Activated naive CD4-positive, alpha-beta T cell treated with anti-CD3 and anti-CD28 coated beads, Interleukin-2, amount 50 U/mL, for 24 hours (primary cell): ENCODE results near the gene ACSM4.
"Not testable (repeated sequence)": the region's sequence is repeated elsewhere in the genome, so short reads cannot be mapped to it uniquely, and the experiment has no call there.

ENCODE experiments used
- H3K27ac Mint-ChIP-seq: one replicate; pipeline ENCODE4 v1.8.0; 2021; ENCODE audit warnings: mild to moderate bottlenecking, mixed read lengths
- H3K27me3 Mint-ChIP-seq: one replicate; pipeline ENCODE4 v1.8.0; 2021; ENCODE audit warnings: mixed read lengths
- H3K36me3 Mint-ChIP-seq: one replicate; pipeline ENCODE4 v1.8.0; 2021; ENCODE audit warnings: mixed read lengths
- H3K4me1 Mint-ChIP-seq: one replicate; pipeline ENCODE4 v1.8.0; 2021; ENCODE audit warnings: mixed read lengths
- H3K4me3 Mint-ChIP-seq: one replicate; pipeline ENCODE4 v1.8.0; 2021; ENCODE audit warnings: mild to moderate bottlenecking, mixed read lengths
- H3K9me3 Mint-ChIP-seq: one replicate; pipeline ENCODE4 v1.8.0; 2021; ENCODE audit warnings: mixed read lengths

Gene ACSM4, protein sequence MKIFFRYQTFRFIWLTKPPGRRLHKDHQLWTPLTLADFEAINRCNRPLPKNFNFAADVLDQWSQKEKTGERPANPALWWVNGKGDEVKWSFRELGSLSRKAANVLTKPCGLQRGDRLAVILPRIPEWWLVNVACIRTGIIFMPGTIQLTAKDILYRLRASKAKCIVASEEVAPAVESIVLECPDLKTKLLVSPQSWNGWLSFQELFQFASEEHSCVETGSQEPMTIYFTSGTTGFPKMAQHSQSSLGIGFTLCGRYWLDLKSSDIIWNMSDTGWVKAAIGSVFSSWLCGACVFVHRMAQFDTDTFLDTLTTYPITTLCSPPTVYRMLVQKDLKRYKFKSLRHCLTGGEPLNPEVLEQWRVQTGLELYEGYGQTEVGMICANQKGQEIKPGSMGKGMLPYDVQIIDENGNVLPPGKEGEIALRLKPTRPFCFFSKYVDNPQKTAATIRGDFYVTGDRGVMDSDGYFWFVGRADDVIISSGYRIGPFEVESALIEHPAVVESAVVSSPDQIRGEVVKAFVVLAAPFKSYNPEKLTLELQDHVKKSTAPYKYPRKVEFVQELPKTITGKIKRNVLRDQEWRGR

DNA sequence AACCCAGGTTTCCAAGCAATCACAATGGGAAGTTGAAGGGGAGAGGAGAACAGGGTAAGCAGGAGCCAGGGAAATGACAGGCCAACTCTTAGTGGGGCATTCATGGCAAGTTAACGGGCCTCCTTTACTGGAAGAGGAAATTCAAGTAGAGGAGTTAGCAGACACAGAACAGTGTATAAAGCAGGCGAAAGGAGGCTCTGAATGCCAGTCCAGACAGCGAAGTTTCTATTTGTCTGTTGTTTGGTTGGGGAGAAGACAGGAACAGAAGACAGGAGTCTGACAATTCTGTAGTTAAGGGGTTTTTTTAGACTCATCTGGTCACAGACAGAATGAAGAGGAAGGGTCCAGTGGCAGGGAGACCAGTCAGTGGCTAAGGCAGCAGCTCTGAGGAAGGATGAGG is at the start of gene ACSM4:
ACSM4 (plus strand) TSS at position 301 of the 400 bp plus-strand sequence. CDS start 260 bp downstream, outside the sequence.
- Mint-ChIP-seq H3K27ac (no peak within 1 kb of the TSS), H3K27me3 (peaks cover 7% of the 10 kb centered on the region), H3K4me3 (no peak within 1 kb of the TSS), H3K9me3 (no peaks in the 10 kb centered on the region), H3K36me3 (no peaks in the 10 kb centered on the region), H3K4me1 (no peaks in the 10 kb centered on the region)

DNA sequence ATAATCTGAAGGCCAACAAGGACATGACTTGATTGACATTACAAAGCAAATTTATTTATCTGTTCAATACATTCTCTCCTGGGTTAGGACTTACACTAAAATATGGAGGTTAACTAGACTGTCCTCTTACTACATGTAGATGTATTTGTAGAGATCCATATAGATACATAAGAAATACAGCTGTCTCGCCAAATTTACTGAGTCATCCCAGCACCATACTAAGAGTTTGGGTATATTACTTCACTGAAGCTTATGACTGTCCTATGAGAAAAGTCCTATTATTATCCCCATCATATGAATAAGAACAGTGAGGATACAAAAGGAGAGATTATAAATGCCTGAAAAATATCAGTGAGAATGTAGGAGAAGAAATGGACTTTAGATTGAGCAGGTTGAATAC is 44.8 kb upstream of the ACSM4 start:
- Mint-ChIP-seq H3K27me3 (peaks cover 9% of the 10 kb centered on the region), H3K4me3 (no peak overlapping the region), H3K9me3 (no peaks in the 10 kb centered on the region), H3K27ac (no peak overlapping the region), H3K36me3 (no peaks in the 10 kb centered on the region), H3K4me1 (no peaks in the 10 kb centered on the region)

DNA sequence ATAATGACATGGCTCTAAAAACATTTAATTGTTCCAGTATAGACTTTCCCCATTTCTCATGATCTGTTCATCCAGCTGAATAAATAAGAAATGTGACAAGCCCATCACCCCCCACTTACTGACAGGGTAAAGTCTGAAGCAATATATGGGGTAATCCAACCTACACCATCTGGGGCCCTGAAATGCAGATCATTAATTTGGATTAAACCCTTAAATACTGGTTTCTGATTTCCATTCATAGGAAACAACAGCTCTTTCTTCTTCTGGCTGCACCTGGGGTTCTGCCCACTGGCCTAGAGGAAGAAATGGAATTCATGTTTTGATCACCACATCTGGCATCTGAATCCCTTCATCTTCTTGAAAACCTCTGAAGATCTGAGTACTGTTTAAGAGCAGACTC is 39.3 kb upstream of the ACSM4 start:
- H3K27me3 Mint-ChIP-seq, result peaks cover 4% of the 10 kb centered on the region
- no peak overlapping the region for H3K27ac Mint-ChIP-seq
- H3K36me3 Mint-ChIP-seq, result no peaks in the 10 kb centered on the region
- H3K4me1 Mint-ChIP-seq, result no peaks in the 10 kb centered on the region
- H3K9me3 Mint-ChIP-seq, result no peaks in the 10 kb centered on the region
- H3K4me3 Mint-ChIP-seq, result no peak overlapping the region

DNA sequence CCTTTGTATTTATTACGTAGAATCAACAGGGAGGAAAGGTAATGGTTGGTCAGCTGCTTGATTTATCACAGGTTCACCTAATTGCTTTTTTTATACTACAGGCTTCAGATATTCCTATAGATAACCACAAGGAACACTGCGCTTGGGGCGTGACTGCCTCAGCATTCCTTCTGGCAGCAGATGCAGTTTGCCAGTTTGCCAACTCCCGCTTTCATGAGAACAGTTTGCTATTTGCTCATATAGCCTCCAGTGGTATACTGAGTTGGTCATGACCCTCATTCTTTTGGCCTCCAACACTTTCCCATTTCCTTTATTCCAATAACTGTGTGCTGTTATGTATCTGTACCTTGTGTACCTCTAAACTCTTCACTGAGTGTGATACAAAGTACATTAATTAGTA is 38.6 kb upstream of the ACSM4 start:
- no peaks in the 10 kb centered on the region for H3K36me3 Mint-ChIP-seq
- no peak overlapping the region for H3K27ac Mint-ChIP-seq
- no peaks in the 10 kb centered on the region for H3K4me1 Mint-ChIP-seq
- no peaks in the 10 kb centered on the region for H3K9me3 Mint-ChIP-seq
- H3K4me3 Mint-ChIP-seq, result no peak overlapping the region
- H3K27me3 Mint-ChIP-seq, result peaks cover 3% of the 10 kb centered on the region

DNA sequence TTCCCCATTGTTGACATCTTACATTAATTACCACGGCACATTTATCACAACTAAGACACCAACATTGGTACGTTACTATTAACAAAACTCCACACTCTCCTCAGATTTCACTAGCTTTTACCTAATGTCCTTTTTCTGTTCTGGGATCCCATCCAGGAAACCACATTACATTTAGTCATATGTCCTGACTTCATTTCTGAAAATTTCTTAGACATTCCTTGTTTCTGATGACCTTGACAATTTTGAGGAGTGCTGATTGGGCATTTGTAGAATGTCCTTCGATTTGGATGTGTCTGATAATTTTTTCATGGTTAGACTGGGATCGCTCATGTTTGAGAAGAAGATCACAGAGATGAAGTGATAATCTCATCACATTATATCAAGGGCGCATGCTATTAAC is 34.6 kb upstream of the ACSM4 start:
- Mint-ChIP-seq H3K9me3 (no peaks in the 10 kb centered on the region), H3K27me3 (no peaks in the 10 kb centered on the region), H3K36me3 (no peaks in the 10 kb centered on the region), H3K4me1 (no peaks in the 10 kb centered on the region), H3K4me3 (no peak overlapping the region), H3K27ac (no peak overlapping the region)

DNA sequence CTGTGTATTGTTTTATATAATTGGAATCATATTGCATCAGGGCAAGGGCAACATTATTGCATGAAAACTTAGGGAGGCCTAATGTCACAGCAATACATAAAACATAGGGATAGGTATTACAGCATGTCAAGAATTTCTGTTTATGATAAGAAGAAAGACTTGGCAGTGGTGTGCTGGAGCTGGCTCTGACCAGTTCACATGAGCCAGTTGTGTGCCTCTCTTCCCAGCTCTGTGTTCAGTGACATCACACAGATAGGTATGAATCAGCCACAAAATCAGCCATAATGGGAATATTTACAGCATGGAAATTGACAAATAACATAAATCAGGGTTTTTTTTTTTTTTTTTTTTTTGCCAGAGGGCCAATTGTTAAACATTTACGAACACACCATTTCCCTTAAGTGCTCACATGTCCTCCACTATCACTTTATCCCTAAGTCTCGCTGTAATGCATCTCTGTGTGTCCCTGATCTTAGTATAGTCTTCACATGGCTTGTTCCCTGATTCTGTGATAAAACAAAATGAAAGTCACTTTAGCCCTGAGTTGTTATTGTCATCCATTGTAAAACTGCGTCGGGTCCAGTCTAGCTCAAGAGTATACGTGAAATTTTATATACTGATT is 31.9 kb upstream of the ACSM4 start:
- Mint-ChIP-seq H3K27ac (no peak overlapping the region), H3K4me3 (no peak overlapping the region), H3K27me3 (peaks cover 6% of the 10 kb centered on the region), H3K9me3 (no peaks in the 10 kb centered on the region), H3K4me1 (no peaks in the 10 kb centered on the region), H3K36me3 (no peaks in the 10 kb centered on the region)

DNA sequence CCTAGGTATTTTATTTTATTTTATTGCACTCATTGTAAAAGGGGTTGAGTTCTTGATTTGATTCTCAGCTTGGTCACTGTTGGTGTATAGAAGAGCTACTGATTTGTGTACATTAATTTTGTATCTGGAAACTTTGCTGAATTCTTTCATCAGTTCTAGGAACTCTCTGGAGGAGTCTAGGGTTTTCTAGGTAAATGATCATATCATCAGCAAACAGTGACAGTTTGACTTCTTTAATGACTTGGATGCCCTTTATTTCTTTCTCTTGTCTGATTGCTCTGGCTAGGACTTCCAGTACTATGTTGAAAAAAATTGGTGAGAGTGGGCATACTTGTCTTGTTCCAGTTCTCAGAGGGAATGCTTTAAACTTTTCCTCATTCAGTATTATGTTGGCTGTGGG is 28.4 kb upstream of the ACSM4 start:
- Mint-ChIP-seq H3K27me3 (peaks cover 17% of the 10 kb centered on the region), H3K9me3 (peaks cover 14% of the 10 kb centered on the region)
- not testable (repeated sequence) for H3K4me3 Mint-ChIP-seq, H3K36me3 Mint-ChIP-seq, H3K4me1 Mint-ChIP-seq, H3K27ac Mint-ChIP-seq

DNA sequence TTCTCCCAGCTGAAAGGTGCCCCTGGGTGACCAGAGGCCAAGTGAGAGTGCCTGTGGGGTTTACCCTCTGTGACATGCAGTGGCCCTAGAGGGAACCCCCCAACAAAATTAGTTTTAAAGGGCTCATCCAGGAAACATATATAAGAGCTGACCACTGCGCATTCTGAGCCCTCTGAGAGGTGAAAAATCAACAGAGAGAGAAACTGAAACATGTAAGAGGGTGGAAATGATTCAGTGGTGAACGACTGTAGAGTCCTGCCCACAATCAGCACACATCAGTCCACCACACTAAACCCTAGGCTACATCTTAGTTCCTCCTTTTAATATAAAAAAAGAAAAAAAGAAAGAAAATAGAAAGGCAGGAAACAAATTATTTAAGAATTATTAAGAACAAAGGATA is 21.0 kb upstream of the ACSM4 start:
- Mint-ChIP-seq H3K9me3 (peaks cover 31% of the 10 kb centered on the region), H3K4me1 (no peaks in the 10 kb centered on the region), H3K27ac (no peak overlapping the region), H3K36me3 (peaks cover 5% of the 10 kb centered on the region), H3K4me3 (no peak overlapping the region), H3K27me3 (peaks cover 34% of the 10 kb centered on the region)

DNA sequence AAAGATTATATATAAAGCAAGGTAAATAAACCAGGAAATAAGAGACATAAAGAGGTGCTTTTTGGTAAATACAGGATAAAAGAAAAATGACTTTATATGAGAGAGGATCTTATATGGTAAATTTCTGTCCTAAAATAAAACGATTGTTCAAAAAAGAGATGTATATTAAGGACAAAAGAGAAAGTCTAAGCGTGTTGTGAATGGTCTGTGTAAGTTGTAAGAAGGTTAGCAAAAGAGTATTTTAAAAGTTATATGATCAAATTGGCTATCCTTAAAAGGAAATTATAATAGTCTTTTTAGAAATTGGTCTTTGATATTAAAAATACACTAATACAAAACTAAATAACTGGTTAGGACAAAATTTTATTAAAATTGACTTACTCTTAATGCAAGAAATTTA is 14.1 kb upstream of the ACSM4 start:
- Mint-ChIP-seq H3K27ac (no peak overlapping the region), H3K4me1 (no peaks in the 10 kb centered on the region), H3K4me3 (no peak overlapping the region), H3K27me3 (peaks cover 16% of the 10 kb centered on the region), H3K36me3 (peaks cover 5% of the 10 kb centered on the region), H3K9me3 (peaks cover 19% of the 10 kb centered on the region)

DNA sequence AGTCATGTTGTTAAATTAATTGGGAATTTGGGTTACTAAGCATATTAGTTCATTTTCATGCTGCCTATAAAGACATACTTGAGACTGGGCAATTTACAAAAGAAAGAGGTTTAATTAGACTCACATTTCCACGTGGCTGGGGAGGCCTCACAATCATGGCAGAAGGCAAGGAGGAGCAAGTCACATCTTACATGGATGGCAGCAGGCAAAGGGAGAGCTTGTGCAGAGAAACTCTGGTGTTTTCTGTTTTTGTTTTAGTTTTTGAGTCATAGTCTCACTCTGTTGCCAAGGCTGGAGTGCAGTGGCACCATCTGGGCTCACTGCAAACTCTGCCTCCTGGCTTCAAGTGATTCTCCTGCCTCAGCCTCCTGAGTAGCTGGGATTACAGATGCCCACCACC is 13.3 kb upstream of the ACSM4 start:
- Mint-ChIP-seq H3K27me3 (peaks cover 13% of the 10 kb centered on the region), H3K9me3 (peaks cover 14% of the 10 kb centered on the region)
- H3K4me3 Mint-ChIP-seq, H3K27ac Mint-ChIP-seq, H3K36me3 Mint-ChIP-seq, H3K4me1 Mint-ChIP-seq: not testable (repeated sequence)

DNA sequence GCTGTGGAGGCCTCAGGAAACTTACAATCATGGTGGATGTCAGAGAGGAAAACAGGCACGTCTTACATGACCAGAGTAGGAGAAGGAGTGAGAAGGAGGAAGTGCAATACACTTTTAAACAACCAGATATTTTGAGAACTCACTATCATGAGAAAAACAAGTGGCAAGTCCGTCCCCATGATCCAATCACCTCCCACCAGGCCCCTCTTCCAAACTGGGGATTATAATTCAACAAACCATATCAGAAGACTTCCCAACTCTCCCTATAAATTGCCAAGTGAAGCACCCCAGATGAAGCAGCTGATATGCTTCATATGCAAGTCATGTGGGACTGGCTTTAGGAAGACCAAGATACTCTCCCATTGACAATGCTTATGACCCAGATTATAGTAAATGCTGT is 11.6 kb upstream of the ACSM4 start:
- Mint-ChIP-seq H3K9me3 (no peaks in the 10 kb centered on the region), H3K36me3 (no peaks in the 10 kb centered on the region), H3K27ac (no peak overlapping the region), H3K4me3 (no peak overlapping the region), H3K27me3 (peaks cover 11% of the 10 kb centered on the region), H3K4me1 (no peaks in the 10 kb centered on the region)

DNA sequence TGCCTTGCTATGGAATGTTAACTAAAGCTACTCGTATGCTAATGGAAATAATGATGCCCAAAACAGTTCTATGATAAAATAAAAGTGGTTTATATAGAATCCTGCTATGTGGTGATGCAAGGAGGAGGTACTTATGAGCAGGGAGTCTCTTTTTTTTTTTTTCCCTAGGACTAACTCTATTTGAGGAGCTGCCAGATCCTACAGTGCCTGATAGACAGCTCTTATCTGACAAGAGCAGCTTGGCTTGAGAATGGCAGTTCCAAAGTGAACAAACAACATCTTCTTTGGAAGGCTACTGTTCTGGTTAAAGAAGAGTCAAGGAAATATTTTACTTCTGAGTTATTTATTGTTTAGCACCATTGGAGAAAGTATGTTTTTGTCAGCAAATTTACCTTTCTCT is 10.2 kb upstream of the ACSM4 start:
- Mint-ChIP-seq H3K27ac (no peak overlapping the region), H3K36me3 (no peaks in the 10 kb centered on the region), H3K4me3 (no peak overlapping the region), H3K27me3 (peaks cover 17% of the 10 kb centered on the region), H3K4me1 (no peaks in the 10 kb centered on the region), H3K9me3 (no peaks in the 10 kb centered on the region)

DNA sequence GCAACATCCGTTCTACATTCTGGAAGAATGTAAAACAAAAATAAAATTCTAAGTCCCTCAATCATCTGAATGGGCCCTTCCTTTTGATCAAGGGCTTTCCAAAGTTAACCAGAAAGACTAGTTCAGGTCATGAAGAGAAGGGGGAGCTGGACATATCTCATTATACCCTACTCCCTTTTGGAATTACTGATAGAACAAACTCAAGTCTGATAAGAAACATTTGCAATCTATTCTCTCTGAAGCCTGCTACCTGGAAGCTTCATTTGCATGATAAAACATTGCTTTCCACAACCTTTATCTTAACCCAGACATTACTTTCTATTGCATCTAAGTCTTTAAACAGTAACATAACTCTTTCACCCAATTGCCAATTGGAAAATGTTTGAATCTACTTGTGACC is 8.3 kb upstream of the ACSM4 start:
- H3K4me3 Mint-ChIP-seq, result no peak overlapping the region
- no peaks in the 10 kb centered on the region for H3K9me3 Mint-ChIP-seq
- no peaks in the 10 kb centered on the region for H3K4me1 Mint-ChIP-seq
- H3K36me3 Mint-ChIP-seq, result no peaks in the 10 kb centered on the region
- no peak overlapping the region for H3K27ac Mint-ChIP-seq
- H3K27me3 Mint-ChIP-seq, result peaks cover 17% of the 10 kb centered on the region

DNA sequence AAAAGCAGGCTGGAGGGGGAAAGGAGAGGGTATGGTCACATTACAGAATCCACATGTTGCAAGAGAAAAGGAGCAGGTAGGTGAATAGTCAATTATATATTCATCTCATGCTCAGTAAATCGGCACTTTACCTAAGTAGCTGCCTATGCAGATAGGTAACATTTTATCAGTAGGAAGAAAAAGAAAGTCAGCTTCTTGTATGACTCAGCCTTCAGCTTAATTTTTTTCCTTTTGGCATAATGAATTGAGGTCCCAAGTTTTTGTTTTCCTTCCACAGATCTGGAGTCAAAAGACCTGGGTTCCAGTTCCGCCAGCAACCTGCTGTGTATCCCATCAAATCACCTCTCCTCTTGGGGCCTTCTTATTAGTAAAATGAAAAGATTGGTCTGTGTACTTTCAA is 6.0 kb upstream of the ACSM4 start:
- no peaks in the 10 kb centered on the region for H3K36me3 Mint-ChIP-seq
- H3K4me3 Mint-ChIP-seq, result no peak overlapping the region
- peaks cover 16% of the 10 kb centered on the region for H3K27me3 Mint-ChIP-seq
- no peak overlapping the region for H3K27ac Mint-ChIP-seq
- no peaks in the 10 kb centered on the region for H3K4me1 Mint-ChIP-seq
- H3K9me3 Mint-ChIP-seq, result no peaks in the 10 kb centered on the region

DNA sequence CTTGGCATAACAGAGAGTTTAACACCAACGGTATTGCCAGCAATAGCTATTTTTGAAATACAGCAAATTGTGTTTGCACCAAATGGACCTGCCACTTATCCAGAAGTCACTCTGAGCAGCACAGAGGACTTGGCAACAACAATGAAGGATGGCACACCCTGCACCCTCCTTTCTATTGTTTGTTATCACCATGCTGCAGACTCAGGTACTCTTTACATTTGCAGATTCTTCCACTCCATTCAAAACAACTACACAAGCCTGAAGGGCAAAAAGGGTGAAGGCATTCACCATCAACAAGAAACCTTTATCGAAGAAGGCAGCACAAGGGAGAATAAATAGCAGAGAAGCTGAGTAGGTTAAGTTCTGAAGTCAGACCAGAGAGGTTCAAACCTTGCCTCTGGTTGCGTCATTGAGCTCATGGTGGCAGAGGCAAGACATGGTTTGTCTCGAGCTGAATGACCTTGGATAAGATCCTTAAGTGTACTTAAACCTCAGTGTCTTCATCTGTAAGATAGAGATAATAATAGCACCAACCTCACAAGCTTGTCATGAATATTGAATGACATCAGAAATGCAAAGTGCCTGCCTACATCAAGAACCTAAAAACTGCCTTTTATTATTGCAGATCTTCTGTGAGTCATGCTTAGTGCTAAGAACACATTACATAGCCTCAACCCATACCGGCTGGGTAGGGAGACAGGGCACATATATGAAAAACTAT is 1.4 kb upstream of the ACSM4 start:
- Mint-ChIP-seq H3K4me3 (no peak overlapping the region), H3K9me3 (no peaks in the 10 kb centered on the region), H3K27me3 (peaks cover 13% of the 10 kb centered on the region), H3K4me1 (no peaks in the 10 kb centered on the region), H3K27ac (no peak overlapping the region), H3K36me3 (no peaks in the 10 kb centered on the region)

DNA sequence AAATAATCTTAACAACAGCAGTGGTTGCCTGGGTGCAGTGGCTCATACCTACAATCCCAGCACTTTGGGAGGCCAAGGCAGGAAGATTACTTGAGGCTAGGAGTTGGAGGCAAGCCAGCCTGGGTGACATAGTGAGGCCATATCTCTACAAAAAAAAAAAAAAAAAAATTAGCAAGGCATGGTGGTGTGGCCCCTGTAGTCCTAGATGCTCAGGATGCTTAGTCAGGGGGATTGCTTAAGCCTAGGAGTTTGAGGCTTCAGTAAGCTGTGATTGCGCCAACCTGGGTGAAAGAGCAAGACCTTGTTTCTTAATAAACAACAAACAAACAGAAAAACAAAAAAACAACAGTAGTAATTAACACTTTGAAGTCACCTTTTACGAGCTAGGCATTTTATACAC is 642 bp upstream of the ACSM4 start:
- H3K36me3 Mint-ChIP-seq, result no peaks in the 10 kb centered on the region
- H3K27ac Mint-ChIP-seq, result no peak overlapping the region
- no peak overlapping the region for H3K4me3 Mint-ChIP-seq
- no peaks in the 10 kb centered on the region for H3K9me3 Mint-ChIP-seq
- H3K27me3 Mint-ChIP-seq, result peaks cover 11% of the 10 kb centered on the region
- no peaks in the 10 kb centered on the region for H3K4me1 Mint-ChIP-seq
